ENCODE data around the gene GAL3ST2.

GAL3ST2 gene

GRCh38 chr2:241793385-241793784 is 16.8 kb downstream of the GAL3ST2 start:
- no peak for DNase-seq (ENCODE audit: low read depth)
- no peak overlapping the region for H3K4me3 ChIP-seq (ENCODE audit: low read length)
- TF ChIP-seq, protein P1, sequence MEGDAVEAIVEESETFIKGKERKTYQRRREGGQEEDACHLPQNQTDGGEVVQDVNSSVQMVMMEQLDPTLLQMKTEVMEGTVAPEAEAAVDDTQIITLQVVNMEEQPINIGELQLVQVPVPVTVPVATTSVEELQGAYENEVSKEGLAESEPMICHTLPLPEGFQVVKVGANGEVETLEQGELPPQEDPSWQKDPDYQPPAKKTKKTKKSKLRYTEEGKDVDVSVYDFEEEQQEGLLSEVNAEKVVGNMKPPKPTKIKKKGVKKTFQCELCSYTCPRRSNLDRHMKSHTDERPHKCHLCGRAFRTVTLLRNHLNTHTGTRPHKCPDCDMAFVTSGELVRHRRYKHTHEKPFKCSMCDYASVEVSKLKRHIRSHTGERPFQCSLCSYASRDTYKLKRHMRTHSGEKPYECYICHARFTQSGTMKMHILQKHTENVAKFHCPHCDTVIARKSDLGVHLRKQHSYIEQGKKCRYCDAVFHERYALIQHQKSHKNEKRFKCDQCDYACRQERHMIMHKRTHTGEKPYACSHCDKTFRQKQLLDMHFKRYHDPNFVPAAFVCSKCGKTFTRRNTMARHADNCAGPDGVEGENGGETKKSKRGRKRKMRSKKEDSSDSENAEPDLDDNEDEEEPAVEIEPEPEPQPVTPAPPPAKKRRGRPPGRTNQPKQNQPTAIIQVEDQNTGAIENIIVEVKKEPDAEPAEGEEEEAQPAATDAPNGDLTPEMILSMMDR (IDR thresholded peaks at IDR 0.05; ENCODE audit: insufficient read depth, low read depth, low read length, missing control alignments): no peak

- TF ChIP-seq, protein P1 (IDR thresholded peaks at IDR 0.05; ENCODE audit: insufficient read depth, low read depth, low read length, missing control alignments): no peak
- DNase-seq (ENCODE audit: low read depth): no peak
- H3K4me3 ChIP-seq (ENCODE audit: low read length): no peak overlapping the region
Measured at GRCh38 chr2:241794250-241794823, 17.7 kb downstream of the GAL3ST2 start.

GRCh38 chr2:241795021-241795999 is 18.7 kb downstream of the GAL3ST2 start:
- TF ChIP-seq, protein P1 (IDR thresholded peaks at IDR 0.05; ENCODE audit: insufficient read depth, low read depth, low read length, missing control alignments): no peak
- no peak for DNase-seq (ENCODE audit: low read depth)
- no peak overlapping the region for H3K4me3 ChIP-seq (ENCODE audit: low read length)

DNA sequence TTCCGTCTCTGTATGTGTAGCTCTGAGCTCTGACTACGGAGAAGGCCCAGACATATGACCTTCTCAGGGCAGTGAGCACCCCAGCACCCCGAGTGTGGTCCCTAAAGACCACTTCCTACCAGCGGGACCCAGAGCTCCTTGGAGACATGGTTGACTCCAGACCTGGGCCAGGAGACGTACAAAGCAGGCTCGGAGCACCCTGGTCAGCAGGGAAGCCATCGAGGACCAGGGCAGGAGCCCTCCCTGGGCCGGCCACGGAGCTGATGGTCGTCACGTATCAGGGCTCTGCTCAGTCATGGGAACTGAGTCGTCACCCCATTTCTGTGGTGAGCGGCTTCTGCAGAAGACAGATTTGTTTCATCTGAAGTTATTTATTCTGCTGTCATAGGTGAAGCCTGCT is 19.6 kb downstream of the GAL3ST2 start:
- no peak overlapping the region for H3K4me3 ChIP-seq (ENCODE audit: low read length)
- DNase-seq (ENCODE audit: low read depth): no peak
- TF ChIP-seq, protein P1 (IDR thresholded peaks at IDR 0.05; ENCODE audit: insufficient read depth, low read depth, low read length, missing control alignments): no peak

- TF ChIP-seq, protein P1 (IDR thresholded peaks at IDR 0.05; ENCODE audit: insufficient read depth, low read depth, low read length, missing control alignments): no peak
- DNase-seq (ENCODE audit: low read depth): no peak
- no peak overlapping the region for H3K4me3 ChIP-seq (ENCODE audit: low read length)
Measured at GRCh38 chr2:241796610-241797138, 20.1 kb downstream of the GAL3ST2 start.

GRCh38 chr2:241797441-241798080 is 20.9 kb downstream of the GAL3ST2 start:
- TF ChIP-seq, protein P1 (IDR thresholded peaks at IDR 0.05; ENCODE audit: insufficient read depth, low read depth, low read length, missing control alignments): no peak

More at GRCh38 chr2:241797441-241798080, 20.9 kb downstream of the GAL3ST2 start:
- no peak for DNase-seq (ENCODE audit: low read depth)
- H3K4me3 ChIP-seq (ENCODE audit: low read length): no peak overlapping the region

Measured in epithelial cell of esophagus (primary cell).